Measurements from ENCODE around the gene DNAJB8.

- TF ChIP-seq CTCF (conservative IDR thresholded peaks at IDR 0.05 in 1 of 2, IDR thresholded peaks at IDR 0.05 in 1 of 2; ENCODE audit: low read depth in 1 of 2, low read length in 2 of 2) (no peak), EZH2 (IDR thresholded peaks at IDR 0.05; ENCODE audit: low read length, missing control alignments) (no peak)
Measured at GRCh38 chr3:128415773-128416577, 50.7 kb downstream of the DNAJB8 start.

All from fibroblast of lung (primary cell).